ENCODE measurements around the gene FHIT.

FHIT gene

DNA sequence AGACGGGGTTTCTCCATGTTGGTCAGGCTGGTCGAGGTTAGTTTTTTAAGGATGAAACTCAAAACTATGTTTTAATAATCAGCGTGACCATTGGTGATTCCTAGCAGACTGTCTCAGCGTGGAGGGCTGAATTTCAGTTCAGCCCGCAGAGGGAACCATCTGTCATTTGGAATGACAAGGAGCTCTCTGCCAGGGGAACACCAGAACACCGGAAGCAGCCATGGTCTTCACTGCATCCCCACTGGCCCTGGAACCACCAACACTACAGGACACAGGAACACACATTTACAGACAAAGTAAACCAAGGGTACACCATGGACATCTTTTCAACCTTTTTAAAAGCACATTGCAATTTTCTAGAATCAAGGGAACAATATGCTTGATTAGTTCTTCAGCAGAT is 424.7 kb downstream of the FHIT start:
- no peak for DNase-seq (ENCODE audit: low read depth)
- H3K4me3 ChIP-seq (ENCODE audit: low read depth, low read length): no peak overlapping the region
- TF ChIP-seq CTCF (IDR thresholded peaks at IDR 0.05; ENCODE audit: low read depth, low read length, missing control alignments): no peak

DNA sequence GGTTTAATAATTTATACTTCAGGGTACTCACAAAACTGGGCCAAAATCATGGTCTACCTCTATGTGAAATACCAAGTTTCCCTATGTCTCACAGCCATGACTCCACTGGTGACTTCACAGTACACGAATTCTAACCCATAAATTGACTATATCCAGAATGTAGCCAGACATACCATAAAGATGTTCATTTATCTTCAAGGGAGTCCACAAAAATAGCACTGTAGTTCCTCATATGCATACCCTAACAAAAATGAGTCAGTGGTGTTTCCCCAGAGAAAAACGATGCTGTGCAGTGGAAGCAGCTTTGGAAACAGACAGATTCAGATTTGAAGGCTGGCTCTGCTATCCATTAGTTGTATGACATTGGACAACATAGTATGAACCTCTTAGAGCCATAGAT is 438.8 kb downstream of the FHIT start:
- TF ChIP-seq CTCF (IDR thresholded peaks at IDR 0.05; ENCODE audit: low read depth, low read length, missing control alignments): no peak
- DNase-seq (ENCODE audit: low read depth): no peak

DNA sequence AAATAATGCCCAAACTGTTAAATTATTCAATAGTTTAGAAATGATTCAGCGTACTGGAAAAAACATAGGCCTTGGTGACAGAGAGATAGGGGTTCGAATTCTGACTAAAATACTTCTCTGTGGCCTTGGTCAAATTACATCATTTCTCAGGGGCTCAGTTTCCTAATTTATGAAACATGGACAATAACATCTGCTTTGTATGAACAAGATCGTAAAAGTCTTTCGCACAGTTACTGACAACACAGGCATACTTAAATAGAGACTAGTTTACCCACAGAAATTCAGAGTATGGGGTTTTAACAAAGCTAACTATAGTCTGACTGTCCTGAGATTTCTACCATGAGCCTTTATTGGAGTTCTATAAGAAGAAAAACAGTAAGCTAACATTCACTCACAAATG is 440.4 kb downstream of the FHIT start:
- DNase-seq (ENCODE audit: low read depth): no peak
- H3K4me3 ChIP-seq (ENCODE audit: low read depth, low read length): no peak overlapping the region
- no peak for TF ChIP-seq CTCF (IDR thresholded peaks at IDR 0.05; ENCODE audit: low read depth, low read length, missing control alignments)

More for the DNA sequence above, 438.8 kb downstream of the FHIT start:
- H3K4me3 ChIP-seq (ENCODE audit: low read depth, low read length): no peak overlapping the region

- no peak overlapping the region for H3K4me3 ChIP-seq (ENCODE audit: low read depth, low read length)
- no peak for DNase-seq (ENCODE audit: low read depth)
- TF ChIP-seq CTCF (IDR thresholded peaks at IDR 0.05; ENCODE audit: low read depth, low read length, missing control alignments): no peak
Measured at GRCh38 chr3:60809857-60810610, 441.2 kb downstream of the FHIT start.

DNA sequence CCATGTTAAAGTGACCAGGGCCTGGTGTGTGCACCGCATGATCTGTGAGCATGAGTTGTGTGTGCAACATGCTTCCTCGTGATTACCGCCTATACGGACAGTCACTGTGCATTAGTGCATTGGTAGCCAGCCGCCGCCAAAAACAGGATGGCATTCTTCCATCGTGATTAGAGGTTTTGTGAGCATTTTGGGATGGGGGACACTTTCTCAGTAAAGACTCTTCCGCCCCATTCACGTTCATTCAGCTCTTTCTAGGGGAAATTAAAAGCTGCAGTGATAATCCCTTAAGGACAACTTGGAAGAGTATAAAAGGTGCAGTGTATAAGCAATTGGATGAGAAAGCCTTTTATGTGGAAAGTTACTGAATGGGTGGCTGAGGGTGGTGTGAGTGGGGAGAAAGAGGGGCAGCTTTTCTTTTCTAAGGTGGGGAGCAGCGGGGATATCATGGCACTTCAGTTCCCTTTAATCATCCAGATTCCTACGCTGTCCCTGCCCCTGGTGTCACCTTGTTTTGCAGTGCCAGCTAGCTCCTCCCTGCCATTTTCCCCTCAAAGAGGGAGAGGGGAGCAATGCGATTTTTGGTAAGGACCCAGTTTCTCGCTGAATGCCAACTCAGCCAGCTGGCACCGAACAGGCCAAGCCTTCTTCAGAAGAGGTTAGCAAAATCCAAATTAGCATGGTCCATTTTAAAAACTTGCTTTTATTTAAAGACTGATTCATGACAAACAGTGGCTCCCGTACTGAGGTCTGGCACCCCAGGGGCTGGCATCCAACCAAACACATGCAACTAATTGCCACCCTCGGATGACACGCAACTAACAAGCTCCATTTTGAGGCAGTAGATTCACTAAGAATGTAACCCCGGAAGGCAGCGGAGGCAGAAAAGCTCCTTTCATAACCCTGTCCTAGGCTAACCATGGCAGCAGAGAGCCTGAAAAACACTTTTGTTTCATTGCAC is 447.8 kb downstream of the FHIT start:
- TF ChIP-seq CTCF (IDR thresholded peaks at IDR 0.05; ENCODE audit: low read depth, low read length, missing control alignments): no peak
- H3K4me3 ChIP-seq (ENCODE audit: low read depth, low read length): no peak overlapping the region
- DNase-seq (ENCODE audit: low read depth): no peak

DNA sequence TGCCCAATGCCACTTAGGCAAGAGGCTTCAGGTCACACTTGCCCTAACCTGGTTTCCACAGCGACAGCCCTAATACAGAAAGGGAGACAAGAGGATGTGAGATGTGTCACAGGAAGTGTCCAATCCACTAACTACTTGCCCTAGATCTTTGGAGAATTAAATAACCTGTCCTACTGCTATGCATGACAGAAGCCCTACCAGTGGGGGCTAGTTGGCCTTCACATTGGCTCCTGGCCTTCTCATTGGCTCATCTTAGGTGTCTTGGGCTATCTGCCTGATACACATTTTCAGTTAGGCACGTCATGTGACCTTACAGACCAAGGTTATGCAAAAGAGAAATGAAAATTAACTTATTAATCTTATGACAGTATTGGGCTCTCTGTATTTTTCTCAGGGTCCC is 449.9 kb downstream of the FHIT start:
- TF ChIP-seq CTCF (IDR thresholded peaks at IDR 0.05; ENCODE audit: low read depth, low read length, missing control alignments): no peak
- no peak overlapping the region for H3K4me3 ChIP-seq (ENCODE audit: low read depth, low read length)
- no peak for DNase-seq (ENCODE audit: low read depth)
